Hypothalamus (tissue), 51 donors: ENCODE measurements around the gene CKAP2.
"Not testable (repeated sequence)": the region's sequence is repeated elsewhere in the genome, so short reads cannot be mapped to it uniquely, and the experiment has no call there.

Experiments used
- DNase-seq, 51 donors: peaks; one replicate each; lab custom pipeline; 2025; lab: John Stamatoyannopoulos, UW

The CKAP2 gene, protein sequence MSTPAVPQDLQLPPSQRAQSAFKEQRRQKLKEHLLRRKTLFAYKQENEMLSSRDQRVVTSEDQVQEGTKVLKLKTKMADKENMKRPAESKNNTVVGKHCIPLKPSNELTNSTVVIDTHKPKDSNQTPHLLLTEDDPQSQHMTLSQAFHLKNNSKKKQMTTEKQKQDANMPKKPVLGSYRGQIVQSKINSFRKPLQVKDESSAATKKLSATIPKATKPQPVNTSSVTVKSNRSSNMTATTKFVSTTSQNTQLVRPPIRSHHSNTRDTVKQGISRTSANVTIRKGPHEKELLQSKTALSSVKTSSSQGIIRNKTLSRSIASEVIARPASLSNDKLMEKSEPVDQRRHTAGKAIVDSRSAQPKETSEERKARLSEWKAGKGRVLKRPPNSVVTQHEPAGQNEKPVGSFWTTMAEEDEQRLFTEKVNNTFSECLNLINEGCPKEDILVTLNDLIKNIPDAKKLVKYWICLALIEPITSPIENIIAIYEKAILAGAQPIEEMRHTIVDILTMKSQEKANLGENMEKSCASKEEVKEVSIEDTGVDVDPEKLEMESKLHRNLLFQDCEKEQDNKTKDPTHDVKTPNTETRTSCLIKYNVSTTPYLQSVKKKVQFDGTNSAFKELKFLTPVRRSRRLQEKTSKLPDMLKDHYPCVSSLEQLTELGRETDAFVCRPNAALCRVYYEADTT

GRCh38 chr13:52454820-52455676 is at the start of gene CKAP2:
TSS of gene CKAP2 (plus strand) at chr13:52455478. CDS start at chr13:52455557, 79 bp downstream.
- DNase-seq, result peak; percentile 37 to 94 (median 84)

GRCh38 chr13:52405767-52406494 is 49.3 kb upstream of the CKAP2 start, which contains the start of gene THSD1:
TSS of gene THSD1 (minus strand) at chr13:52406172. CDS start at chr13:52402600, 3,572 bp downstream.
- peak in 10 of 51 donors; percentile 0 to 24 (median 10) for DNase-seq

DNA sequence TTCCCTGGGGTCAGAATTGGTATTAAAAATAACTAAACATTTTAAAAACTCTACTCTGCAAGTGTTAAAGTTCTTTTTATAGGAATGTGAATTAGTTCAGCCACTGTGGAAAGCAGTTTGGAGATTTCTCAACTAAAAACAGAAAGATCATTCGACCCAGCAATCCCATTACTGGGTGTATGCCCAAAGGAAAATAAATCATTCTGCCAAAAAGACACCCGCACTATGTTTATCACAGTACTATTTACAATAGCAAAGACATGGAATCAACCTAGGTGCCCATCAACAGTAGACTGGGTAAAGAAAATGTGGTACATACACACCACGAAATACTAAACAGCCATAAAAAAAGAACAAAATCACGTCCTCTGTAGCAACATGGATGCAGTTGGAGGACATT is 48.6 kb upstream of the CKAP2 start:
- no peak for DNase-seq

DNA sequence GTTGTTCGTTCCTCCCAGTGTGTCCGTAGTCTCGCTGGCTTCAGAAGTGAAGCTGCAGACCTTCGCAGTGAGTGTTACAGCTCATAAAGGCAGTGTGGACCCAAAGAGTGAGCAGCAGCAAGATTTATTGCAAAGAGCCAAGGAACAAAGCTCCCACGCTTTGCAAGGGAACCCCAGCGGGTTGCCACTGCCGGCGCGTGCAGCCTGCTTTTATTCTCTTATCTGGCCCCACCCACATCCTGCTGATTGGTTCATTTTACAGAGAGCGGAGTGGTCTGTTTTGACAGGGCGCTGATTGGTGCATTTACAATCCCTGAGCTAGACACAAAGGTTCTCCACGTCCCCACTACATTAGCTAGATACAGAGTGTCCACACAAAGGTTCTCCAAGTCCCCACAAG is 47.8 kb upstream of the CKAP2 start:
- not testable (repeated sequence) for DNase-seq

- DNase-seq, result not testable (repeated sequence)
Observed at GRCh38 chr13:52408071-52408658, 47.1 kb upstream of the CKAP2 start.

DNA sequence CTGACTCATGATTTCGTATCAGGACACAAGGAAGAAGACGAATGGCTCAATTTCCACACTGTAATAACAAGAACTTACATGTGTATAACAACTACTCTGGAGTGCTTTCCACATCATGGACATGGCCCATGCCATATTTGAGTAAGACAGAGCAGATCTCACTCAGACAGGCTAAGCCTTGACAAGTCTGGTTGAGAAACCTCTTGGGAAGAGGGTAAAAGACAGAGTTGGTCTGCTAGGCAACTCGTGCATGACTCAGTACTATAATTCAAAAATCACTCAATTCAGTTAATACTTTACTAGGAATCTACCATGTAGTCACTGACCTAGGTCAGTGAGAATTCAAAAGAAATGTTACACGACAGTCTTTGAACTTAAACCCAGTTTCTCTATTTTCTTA is 43.6 kb upstream of the CKAP2 start:
- no peak for DNase-seq

GRCh38 chr13:52412128-52412527 is 43.1 kb upstream of the CKAP2 start:
- no peak for DNase-seq

- no peak for DNase-seq
Observed at GRCh38 chr13:52414051-52414450, 41.2 kb upstream of the CKAP2 start.

GRCh38 chr13:52414963-52415362 is 40.3 kb upstream of the CKAP2 start:
- no peak for DNase-seq

DNA sequence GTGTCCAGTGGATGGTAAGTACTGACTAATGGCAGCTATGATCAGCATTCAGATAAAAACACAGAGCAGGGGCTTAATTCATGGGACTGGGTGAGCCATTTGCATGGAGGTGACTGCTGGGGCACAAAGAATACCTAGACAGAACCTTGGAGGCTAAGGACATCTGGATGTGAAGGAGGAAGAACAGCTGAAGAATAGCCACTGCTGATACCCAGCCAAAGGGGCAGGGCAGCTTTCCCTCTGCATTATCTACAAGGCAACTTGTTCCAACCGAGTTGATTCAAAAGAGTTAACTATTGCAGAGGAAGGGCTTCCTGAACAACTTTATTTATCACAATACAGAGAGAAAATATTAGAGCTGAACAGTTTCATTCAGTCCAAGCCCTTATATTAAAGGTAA is 36.2 kb upstream of the CKAP2 start:
- no peak for DNase-seq

GRCh38 chr13:52421216-52421615 is 34.1 kb upstream of the CKAP2 start:
- DNase-seq, result no peak

DNA sequence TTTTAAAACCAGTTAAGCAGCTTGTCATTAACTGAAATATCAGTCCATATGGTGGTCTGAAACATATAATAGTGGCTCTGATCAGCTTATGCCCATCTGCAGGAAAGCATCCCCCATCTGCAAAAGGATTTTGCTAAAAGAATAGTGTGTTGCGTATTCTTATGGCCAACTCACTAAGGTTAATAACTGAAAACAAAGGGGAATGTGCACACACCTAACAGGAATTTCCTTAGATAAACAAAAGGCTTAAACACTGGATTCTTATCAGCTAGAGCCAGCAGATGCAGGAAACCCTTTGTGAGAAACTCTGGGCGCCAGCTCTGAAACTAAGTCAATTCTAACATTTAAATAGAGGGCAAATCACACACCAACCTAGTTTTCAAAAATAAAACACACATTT is 27.0 kb upstream of the CKAP2 start:
- DNase-seq, result no peak

- DNase-seq, result no peak
Observed at GRCh38 chr13:52432456-52432855, 22.8 kb upstream of the CKAP2 start.

- no peak for DNase-seq
Observed at GRCh38 chr13:52446265-52446664, 9.0 kb upstream of the CKAP2 start.

DNA sequence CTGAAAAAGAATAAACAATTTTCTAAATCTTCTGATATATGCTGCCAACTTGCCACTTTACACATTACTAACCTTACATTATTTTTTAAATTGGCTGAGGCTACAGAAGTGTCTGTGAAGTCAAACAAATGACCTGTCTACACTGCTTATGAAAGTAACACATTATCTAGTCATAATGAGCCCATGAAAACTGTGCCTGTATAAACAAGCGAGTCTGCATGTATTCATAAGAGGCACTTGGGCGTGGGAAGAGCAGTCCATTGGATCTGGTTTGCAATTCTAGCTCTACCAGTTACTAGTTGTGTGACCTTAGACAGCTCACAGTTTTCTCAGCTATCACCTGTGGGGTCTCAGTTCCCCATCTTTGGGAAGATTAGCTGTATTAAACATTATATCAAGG is 7.9 kb upstream of the CKAP2 start:
- no peak for DNase-seq

DNA sequence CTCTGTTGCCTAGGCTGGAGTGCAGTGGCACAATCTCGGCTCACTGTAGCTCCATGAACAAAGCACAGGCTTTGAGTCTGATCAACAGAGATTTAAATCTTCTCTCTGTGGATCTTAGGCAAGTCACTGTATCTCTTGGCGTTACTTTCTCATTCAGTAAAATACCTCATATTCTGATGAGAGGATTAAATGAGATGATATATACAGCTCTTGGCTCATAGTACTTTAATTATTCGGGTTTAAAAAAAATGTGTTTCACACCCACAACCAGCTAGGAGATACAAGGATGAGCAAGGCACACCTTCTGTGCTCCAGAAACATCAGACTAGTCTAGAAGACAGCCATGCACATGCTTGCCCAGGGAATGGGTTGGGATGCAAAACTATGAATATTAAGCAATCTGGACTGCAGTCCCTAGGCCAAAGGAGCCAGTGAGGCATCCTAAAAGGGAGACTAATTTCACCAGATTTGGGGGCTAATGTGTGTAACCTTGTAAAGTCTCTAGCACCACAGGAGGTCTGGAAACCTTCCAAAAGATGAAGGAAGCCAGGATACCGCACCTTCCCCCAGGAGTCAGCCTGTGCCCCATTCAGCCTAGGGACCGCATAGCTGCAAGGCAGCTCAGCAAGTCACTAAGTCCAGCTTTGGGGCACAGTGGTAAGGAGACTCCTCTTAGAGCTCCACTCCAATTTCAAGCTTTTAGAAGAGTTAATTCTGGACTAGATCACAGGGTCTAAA is 7.3 kb upstream of the CKAP2 start:
- DNase-seq, result no peak

DNA sequence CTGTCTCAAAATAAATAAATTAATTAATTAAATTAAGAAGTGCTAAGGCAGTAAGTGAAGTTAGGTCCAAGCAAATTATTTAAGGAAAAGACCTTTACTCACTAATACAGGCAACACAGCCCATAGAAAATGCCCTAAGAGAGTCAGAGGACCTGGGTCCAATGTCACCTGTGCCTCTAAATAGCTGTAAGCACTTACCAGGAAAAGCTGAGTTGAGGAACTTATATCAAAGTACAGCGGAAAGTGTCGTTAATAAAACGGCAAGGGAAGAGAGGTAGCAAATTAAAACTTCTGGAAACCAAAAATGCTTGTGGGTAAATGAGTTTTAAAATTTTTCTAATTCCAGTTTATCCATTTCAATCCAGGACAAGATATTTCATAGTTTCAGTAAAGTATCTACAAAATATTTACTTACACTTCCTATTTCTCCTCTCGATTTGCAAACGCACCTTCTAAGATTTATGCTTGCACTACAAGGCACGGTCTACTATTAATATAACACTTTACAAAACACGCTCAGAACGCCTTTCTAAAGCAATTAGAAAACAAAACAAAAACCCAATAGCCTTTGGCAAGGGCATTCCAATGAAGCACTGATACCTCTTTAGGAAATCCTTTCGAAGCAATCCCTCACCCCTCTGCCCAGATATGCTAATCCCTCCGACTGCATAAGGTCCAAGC is 5.8 kb upstream of the CKAP2 start:
- no peak for DNase-seq

GRCh38 chr13:52450012-52450792 is 5.1 kb upstream of the CKAP2 start, which contains the start of gene VPS36:
TSS of gene VPS36 (minus strand) at chr13:52450634. CDS start at chr13:52450594, 40 bp downstream.
- DNase-seq, result peak; percentile 47 to 98 (median 89)
